HG02970 (cell line): Measurements from ENCODE around the gene PTPRU.
A peak's percentile ranks its signal among the peaks of the same experiment; 100 is the strongest.
"Not testable (repeated sequence)": the region's sequence is repeated elsewhere in the genome, so short reads cannot be mapped to it uniquely, and the experiment has no call there.

Experiments
- ATAC-seq: cut with Tn5 transposase; IDR thresholded peaks from one replicate; pipeline ENCODE4 v1.9.1; 2021; ENCODE audit warnings: mild to moderate bottlenecking, moderate library complexity, moderate number of reproducible peaks; ENCODE audit not compliant: unreplicated experiment, low FRiP score

The PTPRU gene

DNA sequence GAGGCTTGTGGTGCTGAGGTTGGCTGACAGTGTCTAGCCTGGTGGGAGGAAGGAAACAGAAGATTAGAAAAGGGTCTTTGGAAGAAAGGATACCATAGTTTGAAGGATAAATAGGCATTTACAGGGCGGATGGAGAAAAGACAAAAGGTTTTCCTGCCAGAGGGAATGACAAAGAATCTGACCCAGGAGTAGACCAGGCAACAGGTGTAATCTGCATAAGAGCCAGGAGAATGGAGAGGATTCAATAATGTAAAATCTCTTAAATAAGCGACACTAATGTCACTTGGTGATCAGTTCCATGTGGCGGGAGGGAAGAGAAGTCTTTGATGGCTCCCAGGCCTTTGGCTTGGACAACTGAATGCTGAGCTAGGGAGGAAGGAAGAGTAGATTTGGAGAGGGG, 15.0 kb upstream of the PTPRU start:
- ATAC-seq = no peak

DNA sequence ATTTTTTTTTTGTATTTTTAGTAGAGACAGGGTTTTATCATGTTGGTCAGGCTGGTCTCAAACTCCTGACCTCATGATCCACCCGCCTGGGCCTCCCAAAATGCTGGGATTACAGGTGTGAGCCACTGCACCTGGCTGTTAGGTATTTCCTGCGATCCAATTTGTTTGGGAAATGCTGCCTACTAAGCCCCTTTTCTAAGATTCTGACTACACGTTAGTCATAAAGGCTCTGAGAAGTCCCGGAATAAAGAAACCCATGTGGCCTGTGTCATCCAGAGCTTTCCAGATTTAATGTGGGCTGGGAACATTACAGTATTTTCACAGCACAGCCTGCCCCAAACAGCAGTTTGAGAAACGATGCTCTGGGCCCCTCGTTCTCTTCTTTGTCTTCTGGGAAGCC, 14.1 kb upstream of the PTPRU start:
- not testable (repeated sequence) for ATAC-seq

DNA sequence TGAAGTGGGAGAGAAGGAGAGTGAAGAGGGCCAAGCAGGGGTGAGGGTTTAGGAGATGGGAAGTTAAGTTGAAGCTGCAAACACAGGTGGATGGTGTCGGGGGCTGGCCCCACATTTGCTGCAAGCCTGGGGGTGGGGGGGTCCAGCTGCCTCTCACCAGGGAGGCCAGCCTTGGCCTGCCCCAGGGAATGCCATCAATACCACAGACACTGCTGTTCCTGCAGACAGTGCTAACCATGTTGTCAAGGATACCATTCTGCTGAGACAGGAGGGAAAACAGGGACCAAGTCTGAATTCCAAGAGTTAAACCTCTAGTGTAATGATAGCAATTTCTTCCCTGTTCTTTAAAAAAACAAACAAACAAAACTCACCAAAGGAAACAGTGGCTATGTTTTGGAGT, 13.6 kb upstream of the PTPRU start:
- no peak for ATAC-seq

DNA sequence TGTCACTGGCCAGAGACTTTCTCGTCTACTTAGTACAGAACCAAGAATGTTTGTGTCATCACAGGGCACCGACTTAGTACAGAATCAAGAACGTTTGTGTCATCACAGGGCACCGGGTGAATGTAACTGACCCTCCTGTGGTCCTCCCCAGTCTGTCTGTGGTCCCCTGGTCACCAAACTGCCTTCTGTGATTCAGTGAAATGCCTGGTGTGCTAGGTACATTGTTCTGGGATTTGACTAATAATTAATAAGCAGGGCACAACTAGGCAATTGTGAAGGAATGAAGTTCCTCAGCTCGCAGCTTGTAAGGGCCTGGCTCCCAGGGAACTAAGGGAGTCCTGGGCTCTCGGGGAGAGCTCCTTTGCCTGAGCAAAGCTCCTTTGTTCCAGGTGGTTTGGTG, 12.8 kb upstream of the PTPRU start:
- no peak for ATAC-seq

DNA sequence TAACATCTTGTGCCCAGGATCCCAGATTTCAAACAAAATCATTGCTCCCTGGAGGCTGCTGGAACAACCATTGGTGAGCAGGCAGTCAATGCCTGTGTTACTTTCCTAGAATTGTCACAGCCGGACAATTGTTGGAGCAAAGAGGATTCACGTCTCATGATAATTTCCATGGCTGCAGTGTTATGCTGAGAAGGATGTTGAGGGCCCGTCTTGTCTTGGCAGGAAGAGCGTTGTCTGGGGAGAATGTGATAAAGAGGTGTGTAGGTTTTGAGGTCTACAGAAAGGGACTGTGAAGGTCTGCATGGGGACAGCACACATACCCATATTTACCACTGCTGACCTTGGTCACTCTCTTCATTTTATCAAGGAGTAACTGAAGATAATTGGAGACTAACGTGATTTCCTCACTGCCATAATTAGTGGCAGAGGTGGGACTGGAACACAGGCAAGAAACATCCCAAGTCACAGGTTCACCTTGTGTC, 11.9 kb upstream of the PTPRU start:
- no peak for ATAC-seq

DNA sequence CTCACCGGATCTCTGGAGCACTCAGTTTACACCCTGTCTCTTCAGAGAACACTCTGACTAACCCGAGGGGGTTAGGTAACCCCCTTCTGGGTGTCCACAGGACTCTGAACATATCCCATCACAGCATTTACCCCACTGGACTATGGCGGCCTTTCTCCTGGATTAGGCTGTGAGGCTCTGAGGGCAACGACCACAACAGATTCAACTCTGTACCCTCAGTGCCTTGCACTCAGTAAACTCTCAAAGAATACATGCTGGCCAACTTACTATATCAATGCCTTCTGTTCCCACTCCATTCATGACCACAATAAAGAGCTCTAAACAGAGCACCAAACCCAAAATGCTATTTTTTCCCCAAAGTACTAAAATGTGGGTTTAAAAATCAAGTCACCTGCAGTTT, 11.0 kb upstream of the PTPRU start:
- no peak for ATAC-seq

DNA sequence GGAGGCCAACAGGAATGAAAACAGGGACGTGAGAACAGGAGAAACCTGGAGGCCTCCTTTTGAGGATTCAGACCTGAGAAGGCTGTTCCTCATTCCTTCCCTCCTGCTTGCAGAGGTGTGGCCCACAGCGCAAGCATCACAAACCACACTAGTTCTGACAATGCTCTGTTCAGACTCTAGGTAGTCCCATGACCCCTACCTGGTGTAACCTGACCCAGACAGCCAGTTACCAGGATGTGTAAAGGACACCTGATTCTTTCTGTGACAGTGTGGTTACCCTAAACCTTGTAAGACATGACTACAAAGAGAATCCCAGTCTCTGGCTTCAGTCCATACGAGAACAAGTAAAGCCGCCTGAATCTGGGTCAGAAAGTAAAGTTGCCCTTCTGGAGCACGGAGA, 8.8 kb upstream of the PTPRU start:
- no peak for ATAC-seq

DNA sequence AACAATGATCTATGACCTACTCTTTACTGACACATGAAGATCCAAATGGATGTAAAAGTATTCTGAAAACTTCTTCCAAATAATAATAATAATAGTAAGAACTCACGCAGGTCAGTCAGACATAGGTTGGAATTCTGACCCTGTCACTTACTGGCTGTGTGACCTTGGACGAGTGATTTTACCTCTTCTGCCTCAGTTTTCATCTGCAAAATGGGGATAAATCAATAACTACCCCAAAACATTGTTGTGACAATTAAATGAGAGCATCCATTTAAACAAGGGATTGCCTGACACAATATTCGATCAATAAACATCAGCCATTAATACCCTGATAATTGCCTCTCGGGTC, 6.1 kb upstream of the PTPRU start:
- ATAC-seq = no peak

DNA sequence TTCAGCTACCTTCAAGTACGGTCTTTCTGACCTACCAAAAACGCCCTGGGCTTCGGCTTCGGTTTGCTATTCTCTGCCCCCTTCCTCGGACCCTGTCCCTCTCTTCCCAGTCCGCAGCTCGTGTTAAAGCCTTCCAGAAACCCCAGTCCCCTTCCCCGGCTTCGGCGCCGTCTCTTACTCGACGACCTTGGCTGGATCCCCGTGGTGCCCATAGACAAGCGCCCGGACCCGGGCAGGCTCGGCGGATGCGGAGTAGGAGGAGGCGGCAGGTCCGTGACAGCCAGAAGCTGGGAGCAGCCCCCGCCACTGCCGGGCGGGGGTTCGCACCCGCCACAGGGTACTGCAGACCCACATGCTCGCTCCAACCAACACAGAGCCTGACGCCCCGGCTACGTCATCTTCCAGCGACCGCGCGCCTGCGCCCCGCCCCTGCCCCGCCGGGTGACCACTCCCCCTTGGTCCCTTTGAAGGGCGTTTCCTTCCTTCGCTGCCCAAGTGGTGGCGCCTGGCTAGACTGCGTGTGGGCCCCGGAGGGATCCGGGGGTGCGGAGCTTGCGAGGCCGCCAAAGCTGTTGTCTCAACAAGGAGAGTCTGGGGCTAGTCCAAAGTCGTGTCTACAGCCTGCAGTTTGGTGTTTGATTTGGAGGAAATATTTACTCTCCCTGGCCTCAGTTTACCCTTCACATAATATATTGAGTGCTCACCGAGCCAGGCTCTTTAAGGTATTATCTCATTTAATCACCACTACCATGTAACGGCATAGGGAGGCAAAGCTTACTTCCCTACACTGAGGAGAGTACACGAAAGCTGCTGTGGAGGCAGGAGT, 5.6 kb upstream of the PTPRU start, which contains the start of gene MECR:
TSS of gene MECR (minus strand) at position 382 of the 826 bp plus-strand sequence. CDS start at position 354, 28 bp downstream.
- peak; percentile 83 for ATAC-seq

DNA sequence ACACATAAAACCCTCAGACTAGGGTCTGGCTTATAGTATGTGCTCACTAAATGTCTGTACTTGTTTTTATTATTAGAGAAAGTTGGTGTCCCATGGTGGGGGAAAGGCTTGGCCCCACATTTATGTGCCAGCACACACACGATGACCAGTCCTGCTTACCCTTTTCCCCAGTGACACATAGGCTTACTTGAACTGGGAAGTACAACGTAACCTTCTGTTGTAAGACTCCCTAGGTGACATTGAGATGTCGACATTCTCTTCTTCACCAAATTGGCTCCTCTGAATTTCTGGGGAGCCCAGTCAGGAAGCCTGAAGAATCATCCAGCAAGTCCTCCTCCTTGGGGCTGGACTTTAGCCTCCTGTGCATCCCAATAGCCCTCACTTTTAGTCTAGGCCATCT, 3.9 kb upstream of the PTPRU start:
- ATAC-seq = no peak

DNA sequence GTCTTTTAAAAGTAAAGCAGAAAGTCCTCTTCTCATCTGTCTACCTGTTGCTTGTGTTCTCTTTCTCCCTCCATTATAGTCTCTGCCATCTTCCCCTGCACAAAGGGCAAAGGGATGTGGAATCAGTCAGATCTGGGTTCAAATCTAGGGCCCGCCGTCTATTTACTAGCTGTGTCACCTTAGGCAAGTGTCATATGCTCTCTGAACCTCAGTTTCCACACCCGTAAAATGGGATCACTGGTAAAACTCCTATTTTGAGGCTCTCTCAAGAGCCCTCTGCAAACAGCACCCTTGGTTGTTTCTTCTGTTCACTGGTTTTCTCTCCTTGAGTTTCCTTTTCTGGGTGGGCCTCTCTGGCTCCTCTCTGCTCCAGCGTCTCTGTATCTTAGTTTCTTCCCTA, 2.6 kb upstream of the PTPRU start:
- no peak for ATAC-seq

DNA sequence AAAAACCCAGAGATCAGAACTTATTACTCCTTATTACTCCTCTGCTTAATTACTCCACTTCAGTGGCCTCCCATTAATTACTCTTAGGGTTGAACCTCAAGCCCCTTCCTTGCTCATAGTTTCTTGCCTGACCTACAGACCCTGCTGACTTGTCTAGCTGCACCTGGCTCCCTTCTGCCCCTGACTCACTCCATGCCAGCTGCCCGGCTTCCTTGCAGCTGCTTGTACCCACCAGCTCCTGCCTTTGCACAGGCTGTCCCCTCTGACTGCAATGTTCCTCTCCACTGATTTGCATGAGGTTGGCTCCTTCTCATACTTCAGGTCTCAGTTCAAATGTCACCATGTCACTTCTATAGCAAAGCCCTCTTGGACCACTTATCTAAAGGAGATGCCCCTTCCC, 1.9 kb upstream of the PTPRU start:
- ATAC-seq = no peak

DNA sequence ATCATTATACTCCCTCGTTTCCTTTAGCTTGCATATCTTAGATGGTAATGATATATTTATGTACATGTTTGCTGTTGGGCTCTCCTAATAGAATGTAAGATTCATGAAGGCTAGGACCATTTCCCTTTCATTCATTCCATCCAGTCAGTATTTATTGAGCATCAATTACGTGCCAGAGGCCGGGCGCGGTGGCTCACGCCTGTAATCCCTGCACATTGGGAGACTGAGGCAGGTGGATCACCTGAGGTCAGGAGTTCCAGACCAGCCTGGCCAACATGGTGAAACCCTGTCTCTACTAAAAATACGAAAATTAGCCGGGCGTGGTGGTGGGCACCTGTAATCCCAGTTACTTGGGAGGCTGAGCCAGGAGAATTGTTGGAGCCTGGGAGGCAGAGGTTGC, 1.4 kb upstream of the PTPRU start:
- not testable (repeated sequence) for ATAC-seq

DNA sequence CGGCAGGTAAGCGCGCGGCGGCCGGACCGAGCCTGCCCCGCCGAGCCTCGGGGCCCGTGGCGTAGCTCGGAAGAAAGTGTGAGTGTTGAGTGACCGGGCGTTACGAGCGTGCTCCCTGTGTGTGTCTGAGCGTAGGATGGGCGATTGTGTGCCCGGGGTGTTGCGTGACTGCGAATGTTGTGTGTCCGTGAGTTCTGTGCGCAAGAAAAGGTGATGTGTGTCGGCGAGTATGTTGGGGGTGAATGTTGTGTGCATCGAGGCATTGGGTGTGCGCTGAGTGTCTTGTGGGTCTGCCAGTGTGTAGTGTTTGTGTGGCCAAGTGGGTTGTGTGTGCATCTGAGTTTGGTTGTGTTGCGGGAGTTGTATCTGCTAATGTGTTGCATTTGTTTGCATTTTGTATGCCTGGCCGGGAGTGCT, 398 bp downstream of the PTPRU start:
- ATAC-seq = no peak

DNA sequence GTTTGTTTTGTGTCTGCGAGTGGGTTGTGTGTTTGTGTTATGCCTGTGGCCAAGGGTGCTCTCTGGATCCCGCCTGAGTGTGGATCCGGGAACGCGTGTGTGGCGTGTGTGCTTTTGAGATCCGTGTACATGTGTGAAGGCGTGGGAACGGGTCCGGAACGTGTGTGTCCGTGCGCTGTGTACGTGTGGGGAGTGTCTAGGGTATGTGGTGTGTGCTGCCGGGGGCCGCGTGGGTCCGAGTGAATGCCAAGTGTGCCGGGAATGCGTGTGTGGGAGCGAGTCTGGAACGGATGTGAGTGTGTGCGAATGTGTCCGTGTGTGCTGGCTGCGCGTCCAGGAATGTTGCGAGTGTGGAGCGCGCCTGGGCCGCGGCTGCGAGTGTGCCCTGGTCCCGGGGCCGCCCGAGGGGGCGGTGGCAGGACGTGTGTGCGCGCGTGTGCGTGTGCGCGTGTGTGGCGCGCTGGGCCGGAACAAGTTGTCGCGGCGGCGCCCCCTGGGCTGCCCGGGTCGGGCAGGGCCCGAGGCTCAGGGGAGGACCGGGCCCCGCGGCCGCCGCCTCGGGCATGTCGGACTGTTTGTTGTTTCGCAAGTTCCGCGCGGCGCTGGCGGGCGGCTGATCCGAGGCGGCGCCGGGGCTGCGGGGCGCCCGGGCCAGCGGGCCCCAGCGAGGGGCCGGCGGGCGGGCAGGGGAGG, 953 bp downstream of the PTPRU start:
- no peak for ATAC-seq

DNA sequence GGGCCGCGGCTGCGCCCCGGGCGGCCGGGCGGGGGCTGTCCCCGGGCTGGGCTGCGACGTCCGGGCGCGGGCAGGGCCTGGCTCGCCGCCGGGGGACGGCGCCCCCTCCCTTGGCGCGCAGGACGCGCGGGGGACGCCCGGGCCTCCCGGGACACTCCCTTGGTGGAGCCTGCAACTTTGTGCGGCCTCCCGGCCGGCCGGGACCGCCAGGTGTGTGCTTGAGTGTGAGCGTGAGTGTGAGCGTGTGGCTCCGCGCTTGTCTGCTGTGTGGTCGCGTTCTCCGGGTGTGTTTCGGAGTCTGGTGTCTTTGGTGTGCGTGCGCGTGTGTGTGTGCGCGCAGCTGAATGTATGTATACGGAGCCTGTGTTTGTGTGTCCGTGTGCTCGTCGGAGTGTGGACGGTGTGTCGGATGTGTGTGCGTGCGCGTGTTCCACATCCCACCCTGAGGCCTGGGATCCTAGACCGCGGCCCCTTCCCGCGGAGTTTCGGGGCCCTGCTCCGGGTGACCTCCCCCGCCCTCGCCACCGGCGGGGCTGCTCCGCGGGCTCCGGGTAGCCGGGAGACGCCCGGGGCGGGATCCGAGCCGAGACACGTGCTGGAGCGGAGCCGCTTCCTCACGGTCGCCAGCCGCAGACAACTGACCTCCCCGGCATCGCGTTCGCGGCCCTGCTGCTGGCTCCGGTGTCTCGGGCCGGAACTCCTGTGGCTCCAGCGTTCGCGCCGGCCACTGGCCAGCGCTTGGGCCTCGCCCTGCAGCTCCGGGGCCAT, 1.7 kb downstream of the PTPRU start:
- no peak for ATAC-seq

DNA sequence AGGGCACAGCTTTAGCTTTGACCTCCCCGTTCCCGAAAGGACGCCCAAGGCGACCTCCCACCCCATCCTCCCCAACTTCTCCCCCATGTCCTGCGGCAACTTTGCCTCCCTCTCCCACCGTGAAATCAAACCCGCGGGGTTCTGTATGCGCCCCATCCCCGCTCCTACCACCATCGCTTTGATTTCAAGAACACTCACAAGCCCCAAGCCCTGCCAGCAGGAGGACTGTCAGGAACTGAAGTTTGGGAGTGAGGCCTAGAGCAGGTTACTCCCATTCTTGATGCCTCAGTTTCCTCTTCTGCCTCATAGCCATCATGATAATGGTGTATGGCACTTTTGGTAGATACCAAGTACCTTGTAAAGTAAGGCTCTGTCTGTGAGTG, 2.3 kb downstream of the PTPRU start:
- ATAC-seq = no peak

DNA sequence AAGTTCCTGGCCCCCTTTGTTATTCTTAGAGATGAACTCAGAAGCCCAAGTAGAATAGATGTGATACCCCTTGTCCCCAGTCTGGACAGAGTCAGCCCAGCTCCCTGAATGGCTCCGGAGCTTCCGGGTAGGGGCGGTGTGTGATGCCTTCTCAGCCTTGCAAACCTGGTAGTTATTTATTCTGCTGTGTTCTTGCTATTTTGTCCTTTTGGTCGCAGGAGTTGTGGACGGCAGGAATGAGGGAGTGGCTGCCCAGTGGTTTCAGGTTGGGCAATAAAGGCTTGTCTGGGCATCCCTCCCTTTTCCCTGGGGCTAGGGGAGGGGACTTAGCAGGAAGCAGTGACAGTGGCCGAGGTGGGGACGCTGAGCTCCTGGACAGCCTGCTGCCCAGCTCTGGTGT, 2.8 kb downstream of the PTPRU start:
- no peak for ATAC-seq

DNA sequence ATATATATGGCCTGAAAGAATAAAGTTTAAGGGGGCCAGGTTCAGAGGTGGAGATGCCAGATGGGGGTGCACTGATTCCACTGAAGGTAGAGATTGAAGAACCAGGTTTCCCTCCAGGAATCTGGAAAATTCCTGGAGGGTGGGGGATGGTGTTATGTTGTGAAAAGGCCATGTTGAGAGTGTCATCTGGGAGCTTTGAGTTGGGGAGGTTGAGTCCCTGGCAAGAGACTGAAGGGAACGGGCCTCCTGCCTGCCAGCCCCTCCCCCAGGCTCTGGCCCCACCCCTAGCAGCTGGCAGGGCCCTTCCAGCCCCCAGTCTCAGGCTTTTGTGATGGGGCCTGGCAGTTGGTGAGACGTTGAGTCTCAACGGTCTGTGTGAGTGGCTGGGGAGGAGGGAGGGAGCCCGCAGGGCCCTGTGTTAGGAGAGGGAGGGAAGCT, 4.1 kb downstream of the PTPRU start:
- ATAC-seq = no peak

DNA sequence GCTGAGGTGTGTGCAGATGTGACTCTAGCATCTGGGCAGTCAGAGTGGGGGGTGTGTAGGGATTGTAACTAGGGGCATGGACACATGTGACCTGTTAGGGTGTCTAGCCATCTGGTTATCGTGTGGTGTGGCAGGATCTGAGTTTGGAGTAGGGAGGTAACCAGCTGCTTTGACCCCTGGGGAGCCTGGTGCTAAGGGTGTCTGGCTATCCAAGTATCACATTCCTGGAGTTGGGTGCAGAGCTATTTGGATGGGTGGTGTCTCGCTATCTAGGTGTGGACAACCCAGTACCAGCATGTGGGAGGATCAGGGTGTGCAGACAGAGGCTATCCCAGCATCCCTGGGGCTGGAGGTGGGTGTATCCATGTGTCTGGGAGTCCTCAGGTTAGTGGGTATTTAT, 4.7 kb downstream of the PTPRU start:
- ATAC-seq = no peak
